HFF-Myc (cell line): ENCODE results near the gene IQCB1.
"Not testable (repeated sequence)": the region's sequence is repeated elsewhere in the genome, so short reads cannot be mapped to it uniquely, and the experiment has no call there.

ENCODE experiments used
- DNase-seq: peaks from one replicate; pipeline ENCODE4 v3.0.0-alpha.2; 2011; ENCODE audit warnings: low read depth; ENCODE audit errors: extremely low read depth
- H3K4me3 ChIP-seq: replicated peaks from 2 replicates; pipeline ENCODE4 v1.5.1; 2011; ENCODE audit warnings: low read depth, mild to moderate bottlenecking, control low read depth, low read length
- CTCF ChIP-seq: IDR thresholded peaks from 2 replicates; pipeline ENCODE4 v1.5.1; 2012; ENCODE audit warnings: mild to moderate bottlenecking, low read depth, low read length, control low read depth; ENCODE audit errors: missing control alignments

The IQCB1 gene

GRCh38 chr3:121749276-121750086 lies 85.4 kb downstream of the IQCB1 start, which contains the start of gene GOLGB1:
Gene GOLGB1 (minus strand): TSS chr3:121749741. CDS start chr3:121730971, 18,770 bp downstream.
- no peak for TF ChIP-seq CTCF

GRCh38 chr3:121748680-121749275 lies 86.1 kb downstream of the IQCB1 start:
- no peak for TF ChIP-seq CTCF
- no peak for DNase-seq
- H3K4me3 ChIP-seq = peak overlapping the region; percentile 97

More at GRCh38 chr3:121749276-121750086, 85.4 kb downstream of the IQCB1 start, which contains the start of gene GOLGB1:
- H3K4me3 ChIP-seq = peak within 1 kb of the TSS; percentile 97
- DNase-seq = peak; percentile 100

- H3K4me3 ChIP-seq = peak overlapping the region; percentile 97
- no peak for DNase-seq
- no peak for TF ChIP-seq CTCF
Observed at GRCh38 chr3:121747976-121748375, 86.9 kb downstream of the IQCB1 start.

GRCh38 chr3:121743106-121743505 lies 91.8 kb downstream of the IQCB1 start:
- H3K4me3 ChIP-seq, DNase-seq: not testable (repeated sequence)

- TF ChIP-seq CTCF = no peak
- no peak for DNase-seq
- no peak overlapping the region for H3K4me3 ChIP-seq
Observed at GRCh38 chr3:121740896-121741295, 94.0 kb downstream of the IQCB1 start.

- no peak for TF ChIP-seq CTCF
- DNase-seq = no peak
Observed at GRCh38 chr3:121739902-121740301, 95.0 kb downstream of the IQCB1 start.

GRCh38 chr3:121737644-121738043 lies 97.2 kb downstream of the IQCB1 start:
- TF ChIP-seq CTCF = no peak
- DNase-seq = no peak
- no peak overlapping the region for H3K4me3 ChIP-seq

More at GRCh38 chr3:121739902-121740301, 95.0 kb downstream of the IQCB1 start:
- no peak overlapping the region for H3K4me3 ChIP-seq
